Adrenal gland (tissue), 5 donors: ENCODE results near the gene GUCY2F.

Source experiments
- POLR2A ChIP-seq, 2 donors: fragments of 450-650 bp; IDR thresholded peaks; one replicate each; pipeline ENCODE4 v1.6.1; 2017; ENCODE audit warnings: antibody characterized with exemption in 2 of 2, mild to moderate bottlenecking in 2 of 2, moderate library complexity in 1 of 2
- TF ChIP-seq, protein P1 (sequence below), 6 experiments: fragments of 450-650 bp in 4 of 6; fragments of 200-600 bp in 2 of 6; sonication (generic) in 1 of 6; IDR thresholded peaks; 1 replicate in 5 of 6; 2 replicates in 1 of 6; pipeline versions ENCODE4 v1.5.1 to v1.8.0; 2016 to 2021; ENCODE audit warnings: antibody characterized with exemption in 6 of 6, mild to moderate bottlenecking in 2 of 6, moderate library complexity in 1 of 6
- donor health status: DM: no; HTN: no; CAD: no.

DNA sequence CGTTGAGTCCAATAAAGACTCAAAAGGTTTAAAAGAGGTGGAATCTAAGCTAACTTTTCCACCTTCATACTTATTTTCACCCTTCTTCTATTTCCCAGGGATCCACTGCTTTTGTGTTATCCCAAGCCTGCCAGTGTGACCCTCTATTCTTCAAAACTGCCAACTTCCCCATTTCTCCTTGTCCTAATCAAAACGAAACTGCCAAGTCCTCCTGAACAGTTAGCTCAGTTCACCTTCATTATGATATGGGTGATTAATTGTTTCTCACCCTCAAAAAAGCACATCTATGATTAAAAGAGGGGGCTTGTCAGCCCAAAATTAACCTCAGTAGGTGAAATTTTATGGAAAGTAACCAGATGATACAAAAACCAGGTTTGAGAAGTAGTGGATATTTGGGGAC is 108.4 kb downstream of the GUCY2F start:
- TF ChIP-seq, protein P1, sequence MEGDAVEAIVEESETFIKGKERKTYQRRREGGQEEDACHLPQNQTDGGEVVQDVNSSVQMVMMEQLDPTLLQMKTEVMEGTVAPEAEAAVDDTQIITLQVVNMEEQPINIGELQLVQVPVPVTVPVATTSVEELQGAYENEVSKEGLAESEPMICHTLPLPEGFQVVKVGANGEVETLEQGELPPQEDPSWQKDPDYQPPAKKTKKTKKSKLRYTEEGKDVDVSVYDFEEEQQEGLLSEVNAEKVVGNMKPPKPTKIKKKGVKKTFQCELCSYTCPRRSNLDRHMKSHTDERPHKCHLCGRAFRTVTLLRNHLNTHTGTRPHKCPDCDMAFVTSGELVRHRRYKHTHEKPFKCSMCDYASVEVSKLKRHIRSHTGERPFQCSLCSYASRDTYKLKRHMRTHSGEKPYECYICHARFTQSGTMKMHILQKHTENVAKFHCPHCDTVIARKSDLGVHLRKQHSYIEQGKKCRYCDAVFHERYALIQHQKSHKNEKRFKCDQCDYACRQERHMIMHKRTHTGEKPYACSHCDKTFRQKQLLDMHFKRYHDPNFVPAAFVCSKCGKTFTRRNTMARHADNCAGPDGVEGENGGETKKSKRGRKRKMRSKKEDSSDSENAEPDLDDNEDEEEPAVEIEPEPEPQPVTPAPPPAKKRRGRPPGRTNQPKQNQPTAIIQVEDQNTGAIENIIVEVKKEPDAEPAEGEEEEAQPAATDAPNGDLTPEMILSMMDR (IDR thresholded peaks at IDR 0.05) = no peak
- TF ChIP-seq POLR2A (IDR thresholded peaks at IDR 0.05) = no peak
